ENCODE measurements around the gene SORCS1.

SORCS1 gene

GRCh38 chr10:106958589-106959361, 205.7 kb downstream of the SORCS1 start:
- Histone ChIP-seq H3K27me3 (ENCODE audit: insufficient read depth, low read length) (no peaks in the 10 kb centered on the region), H3K4me3 (ENCODE audit: low read length) (no peak overlapping the region), H3K4me1 (ENCODE audit: insufficient read depth, low read length) (no peaks in the 10 kb centered on the region), H2AFZ (ENCODE audit: low read depth, low read length) (no peak overlapping the region), H3K9me3 (ENCODE audit: low read length) (no peaks in the 10 kb centered on the region), H3K36me3 (ENCODE audit: insufficient read depth, low read length) (no peaks in the 10 kb centered on the region)

- Histone ChIP-seq H3K27me3 (ENCODE audit: insufficient read depth, low read length) (no peaks in the 10 kb centered on the region), H3K4me1 (ENCODE audit: insufficient read depth, low read length) (no peaks in the 10 kb centered on the region), H3K4me3 (ENCODE audit: low read length) (no peak overlapping the region), H3K36me3 (ENCODE audit: insufficient read depth, low read length) (no peaks in the 10 kb centered on the region), H2AFZ (ENCODE audit: low read depth, low read length) (no peak overlapping the region), H3K9me3 (ENCODE audit: low read length) (no peaks in the 10 kb centered on the region)
Observed at GRCh38 chr10:106957823-106958588, 206.5 kb downstream of the SORCS1 start.

GRCh38 chr10:106956216-106956915, 208.1 kb downstream of the SORCS1 start:
- no peaks in the 10 kb centered on the region for H3K36me3 ChIP-seq (ENCODE audit: insufficient read depth, low read length)

GRCh38 chr10:106955133-106955532, 209.4 kb downstream of the SORCS1 start:
- H3K4me1 ChIP-seq (ENCODE audit: insufficient read depth, low read length), result no peaks in the 10 kb centered on the region
- no peak overlapping the region for H2AFZ ChIP-seq (ENCODE audit: low read depth, low read length)
- H3K27me3 ChIP-seq (ENCODE audit: insufficient read depth, low read length), result no peaks in the 10 kb centered on the region
- H3K36me3 ChIP-seq (ENCODE audit: insufficient read depth, low read length), result no peaks in the 10 kb centered on the region
- H3K9me3 ChIP-seq (ENCODE audit: low read length), result no peaks in the 10 kb centered on the region
- no peak overlapping the region for H3K4me3 ChIP-seq (ENCODE audit: low read length)

More at GRCh38 chr10:106956216-106956915, 208.1 kb downstream of the SORCS1 start:
- Histone ChIP-seq H3K4me1 (ENCODE audit: insufficient read depth, low read length) (no peaks in the 10 kb centered on the region), H3K4me3 (ENCODE audit: low read length) (no peak overlapping the region), H3K27me3 (ENCODE audit: insufficient read depth, low read length) (no peaks in the 10 kb centered on the region), H3K9me3 (ENCODE audit: low read length) (no peaks in the 10 kb centered on the region), H2AFZ (ENCODE audit: low read depth, low read length) (no peak overlapping the region)

- Histone ChIP-seq H3K4me3 (ENCODE audit: low read length) (no peak overlapping the region), H3K36me3 (ENCODE audit: insufficient read depth, low read length) (no peaks in the 10 kb centered on the region), H3K27me3 (ENCODE audit: insufficient read depth, low read length) (no peaks in the 10 kb centered on the region), H3K4me1 (ENCODE audit: insufficient read depth, low read length) (no peaks in the 10 kb centered on the region), H2AFZ (ENCODE audit: low read depth, low read length) (no peak overlapping the region), H3K9me3 (ENCODE audit: low read length) (no peaks in the 10 kb centered on the region)
Observed at GRCh38 chr10:106952033-106952432, 212.5 kb downstream of the SORCS1 start.

GRCh38 chr10:106949680-106950478, 214.6 kb downstream of the SORCS1 start:
- Histone ChIP-seq H2AFZ (ENCODE audit: low read depth, low read length) (no peak overlapping the region), H3K4me1 (ENCODE audit: insufficient read depth, low read length) (no peaks in the 10 kb centered on the region), H3K27me3 (ENCODE audit: insufficient read depth, low read length) (no peaks in the 10 kb centered on the region), H3K4me3 (ENCODE audit: low read length) (no peak overlapping the region), H3K36me3 (ENCODE audit: insufficient read depth, low read length) (no peaks in the 10 kb centered on the region), H3K9me3 (ENCODE audit: low read length) (no peaks in the 10 kb centered on the region)

GRCh38 chr10:106947643-106948042, 216.9 kb downstream of the SORCS1 start:
- Histone ChIP-seq H3K4me1 (ENCODE audit: insufficient read depth, low read length) (no peaks in the 10 kb centered on the region), H3K36me3 (ENCODE audit: insufficient read depth, low read length) (no peaks in the 10 kb centered on the region), H3K9me3 (ENCODE audit: low read length) (no peaks in the 10 kb centered on the region), H3K27me3 (ENCODE audit: insufficient read depth, low read length) (no peaks in the 10 kb centered on the region), H3K4me3 (ENCODE audit: low read length) (no peak overlapping the region), H2AFZ (ENCODE audit: low read depth, low read length) (no peak overlapping the region)

GRCh38 chr10:106942035-106942662, 222.4 kb downstream of the SORCS1 start:
- H3K4me1 ChIP-seq (ENCODE audit: insufficient read depth, low read length), result no peaks in the 10 kb centered on the region
- no peak overlapping the region for H2AFZ ChIP-seq (ENCODE audit: low read depth, low read length)
- no peaks in the 10 kb centered on the region for H3K36me3 ChIP-seq (ENCODE audit: insufficient read depth, low read length)
- H3K4me3 ChIP-seq (ENCODE audit: low read length), result no peak overlapping the region
- H3K9me3 ChIP-seq (ENCODE audit: low read length), result no peaks in the 10 kb centered on the region
- H3K27me3 ChIP-seq (ENCODE audit: insufficient read depth, low read length), result no peaks in the 10 kb centered on the region

GRCh38 chr10:106941297-106942034, 223.0 kb downstream of the SORCS1 start:
- no peak overlapping the region for H3K4me3 ChIP-seq (ENCODE audit: low read length)
- H3K9me3 ChIP-seq (ENCODE audit: low read length), result no peaks in the 10 kb centered on the region
- no peaks in the 10 kb centered on the region for H3K36me3 ChIP-seq (ENCODE audit: insufficient read depth, low read length)
- no peaks in the 10 kb centered on the region for H3K4me1 ChIP-seq (ENCODE audit: insufficient read depth, low read length)
- no peak overlapping the region for H2AFZ ChIP-seq (ENCODE audit: low read depth, low read length)
- H3K27me3 ChIP-seq (ENCODE audit: insufficient read depth, low read length), result no peaks in the 10 kb centered on the region

- Histone ChIP-seq H3K36me3 (ENCODE audit: insufficient read depth, low read length) (no peaks in the 10 kb centered on the region), H3K4me3 (ENCODE audit: low read length) (no peak overlapping the region), H3K4me1 (ENCODE audit: insufficient read depth, low read length) (no peaks in the 10 kb centered on the region), H3K27me3 (ENCODE audit: insufficient read depth, low read length) (no peaks in the 10 kb centered on the region), H2AFZ (ENCODE audit: low read depth, low read length) (no peak overlapping the region), H3K9me3 (ENCODE audit: low read length) (no peaks in the 10 kb centered on the region)
Observed at GRCh38 chr10:106938513-106938912, 226.0 kb downstream of the SORCS1 start.

- Histone ChIP-seq H3K36me3 (ENCODE audit: insufficient read depth, low read length) (no peaks in the 10 kb centered on the region), H3K27me3 (ENCODE audit: insufficient read depth, low read length) (no peaks in the 10 kb centered on the region), H3K9me3 (ENCODE audit: low read length) (no peaks in the 10 kb centered on the region), H3K4me3 (ENCODE audit: low read length) (no peak overlapping the region), H2AFZ (ENCODE audit: low read depth, low read length) (no peak overlapping the region), H3K4me1 (ENCODE audit: insufficient read depth, low read length) (no peaks in the 10 kb centered on the region)
Observed at GRCh38 chr10:106935978-106936451, 228.5 kb downstream of the SORCS1 start.

- Histone ChIP-seq H3K36me3 (ENCODE audit: insufficient read depth, low read length) (no peaks in the 10 kb centered on the region), H3K9me3 (ENCODE audit: low read length) (no peaks in the 10 kb centered on the region), H3K4me3 (ENCODE audit: low read length) (no peak overlapping the region), H3K27me3 (ENCODE audit: insufficient read depth, low read length) (no peaks in the 10 kb centered on the region), H3K4me1 (ENCODE audit: insufficient read depth, low read length) (no peaks in the 10 kb centered on the region), H2AFZ (ENCODE audit: low read depth, low read length) (no peak overlapping the region)
Observed at GRCh38 chr10:106931853-106932249, 232.7 kb downstream of the SORCS1 start.
